Activated CD8-positive, alpha-beta memory T cell treated with anti-CD3 and anti-CD28 coated beads for 48 hours (primary cell): ENCODE measurements around the gene GNAO1.

Experiments used
- DNase-seq, 3 experiments: peaks; one replicate each; pipeline ENCODE4 v3.0.0-alpha.2; 2020; ENCODE audit warnings: low read depth in 2 of 3, low spot score in 2 of 3

GNAO1 gene

DNA sequence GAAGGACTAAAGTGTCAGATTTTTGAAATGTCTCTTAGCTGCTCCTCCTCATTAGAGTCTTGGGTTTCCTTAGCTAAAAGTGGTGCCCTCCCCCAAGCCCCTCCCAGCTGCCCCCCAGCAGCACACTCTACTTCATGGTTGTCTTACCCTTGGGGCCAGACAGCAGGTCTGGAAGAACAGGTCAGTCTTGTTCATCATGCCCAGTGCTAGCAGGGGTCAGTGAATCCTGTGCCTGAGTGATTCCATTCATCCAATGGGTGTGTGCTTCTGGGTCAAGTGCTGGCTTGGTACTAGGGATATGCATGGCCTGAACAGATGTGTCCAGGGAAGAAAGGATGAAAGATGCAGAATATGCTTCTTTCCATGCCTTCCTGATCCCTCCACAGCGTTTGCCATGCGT is 93.2 kb downstream of the GNAO1 start:
- DNase-seq: no peak

DNA sequence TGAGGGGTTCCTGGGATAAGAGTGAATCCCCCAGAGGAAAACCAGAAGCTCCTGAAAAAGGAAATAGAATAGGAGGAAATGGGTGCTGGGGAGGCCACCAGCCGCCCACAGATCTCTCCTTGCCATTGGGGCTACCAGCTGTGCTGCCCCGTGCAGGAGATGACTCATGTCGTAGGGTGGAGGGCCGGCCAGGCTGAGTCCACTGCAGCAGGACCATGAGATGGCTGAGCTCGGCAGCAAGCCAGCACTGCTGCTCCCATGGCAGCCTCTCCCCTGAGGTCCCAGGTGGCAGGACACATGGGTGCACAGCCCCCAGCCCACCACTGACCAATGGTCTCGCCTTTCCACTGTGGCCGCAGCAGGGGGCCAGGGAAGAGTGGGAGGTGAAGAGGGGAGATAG is 95.5 kb downstream of the GNAO1 start:
- no peak for DNase-seq

DNA sequence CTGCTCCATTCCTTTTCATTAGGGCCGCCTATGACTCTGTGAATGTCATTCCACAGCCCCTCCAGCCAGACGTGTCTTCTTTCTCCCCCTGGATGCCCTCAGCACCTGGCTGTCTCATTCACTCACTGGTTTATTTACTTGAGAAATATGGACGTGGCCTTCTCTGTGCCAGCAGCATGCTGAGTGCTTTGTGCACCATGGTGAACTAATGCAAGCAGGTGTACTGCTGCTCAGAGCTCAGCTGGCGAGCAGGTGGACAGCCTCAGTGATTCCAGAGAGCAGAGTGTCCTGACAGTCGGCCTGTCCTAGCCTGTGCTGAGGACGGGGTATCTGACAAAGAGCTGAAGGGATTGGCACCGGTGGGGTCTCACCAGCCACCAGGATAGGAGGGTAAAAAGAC is 96.7 kb downstream of the GNAO1 start:
- DNase-seq: no peak

DNA sequence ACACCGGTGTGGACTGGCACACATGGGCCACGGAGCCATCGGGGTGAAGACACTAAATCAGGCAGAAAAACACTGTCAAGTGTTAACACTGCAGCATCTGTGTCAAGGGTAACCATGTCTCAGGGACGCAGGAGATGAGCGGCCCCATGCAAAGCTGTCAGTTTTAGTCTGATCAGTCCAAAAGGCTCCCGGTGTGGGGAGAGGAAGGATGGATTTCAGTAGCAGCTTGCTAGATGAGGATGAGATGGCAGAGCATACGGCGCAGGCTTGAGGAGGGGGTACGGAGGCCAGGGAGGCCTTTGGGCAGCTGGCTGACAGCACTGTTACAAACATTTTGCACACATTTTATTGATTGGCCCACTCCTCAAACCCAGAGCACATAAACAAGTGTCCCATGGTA is 98.1 kb downstream of the GNAO1 start:
- no peak for DNase-seq

DNA sequence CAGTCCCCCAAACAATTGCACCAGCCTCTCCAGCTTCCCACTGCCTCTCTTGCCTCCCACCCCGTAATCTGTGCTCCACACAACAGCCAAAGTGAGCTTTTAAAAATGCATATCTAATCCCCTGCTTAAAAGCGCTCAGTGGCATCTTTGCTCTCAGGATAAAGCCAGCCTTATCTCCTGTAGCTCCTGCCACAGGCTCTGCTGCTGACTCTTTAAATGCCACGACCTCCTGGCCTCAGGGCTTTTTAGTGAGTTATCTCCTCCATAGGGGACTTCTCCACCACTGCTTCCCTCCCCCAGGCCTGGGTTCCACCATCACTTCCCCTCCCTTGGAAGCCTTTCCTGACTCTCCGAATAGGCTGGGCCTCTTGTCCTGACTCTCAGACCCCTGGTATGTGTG is 98.6 kb downstream of the GNAO1 start:
- no peak for DNase-seq

DNA sequence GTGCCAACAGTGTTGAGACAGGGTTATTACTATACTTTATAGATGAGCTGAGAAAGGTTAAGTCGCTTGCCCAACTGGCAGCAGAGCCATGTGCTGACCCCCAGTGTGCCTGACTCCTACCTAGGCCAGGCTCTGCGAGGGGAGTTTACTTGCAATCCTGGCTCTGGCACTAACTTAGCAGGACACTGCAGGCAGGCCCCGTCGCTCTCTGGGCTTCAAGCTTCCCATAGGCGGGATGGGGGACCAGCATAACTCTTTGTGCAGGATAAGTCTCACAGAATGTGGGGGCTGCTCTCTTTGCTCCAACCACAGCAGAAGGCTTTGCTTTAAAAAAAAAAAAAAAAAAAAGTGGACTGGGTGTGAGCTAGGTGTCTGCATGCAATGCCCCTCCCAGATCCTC is 102.7 kb downstream of the GNAO1 start:
- no peak for DNase-seq

DNA sequence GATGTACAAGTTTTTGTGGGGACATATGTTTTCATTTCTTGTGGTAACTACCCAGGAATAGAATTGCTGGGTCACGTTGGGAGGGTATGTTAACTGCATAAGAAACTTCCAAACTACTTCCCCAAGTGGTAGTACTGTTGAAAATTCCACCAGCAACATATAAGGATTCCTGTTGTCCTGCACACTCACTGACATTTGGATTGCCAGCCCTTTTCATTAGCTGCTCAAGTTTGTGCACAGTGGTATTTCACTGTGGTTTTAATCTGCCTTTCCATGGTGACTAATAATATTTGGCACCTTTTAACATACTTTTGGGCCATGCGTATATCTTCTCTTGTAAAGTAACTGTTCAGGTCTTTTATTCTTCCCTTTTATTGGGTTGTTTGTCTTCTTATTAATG is 103.3 kb downstream of the GNAO1 start:
- DNase-seq: no peak

DNA sequence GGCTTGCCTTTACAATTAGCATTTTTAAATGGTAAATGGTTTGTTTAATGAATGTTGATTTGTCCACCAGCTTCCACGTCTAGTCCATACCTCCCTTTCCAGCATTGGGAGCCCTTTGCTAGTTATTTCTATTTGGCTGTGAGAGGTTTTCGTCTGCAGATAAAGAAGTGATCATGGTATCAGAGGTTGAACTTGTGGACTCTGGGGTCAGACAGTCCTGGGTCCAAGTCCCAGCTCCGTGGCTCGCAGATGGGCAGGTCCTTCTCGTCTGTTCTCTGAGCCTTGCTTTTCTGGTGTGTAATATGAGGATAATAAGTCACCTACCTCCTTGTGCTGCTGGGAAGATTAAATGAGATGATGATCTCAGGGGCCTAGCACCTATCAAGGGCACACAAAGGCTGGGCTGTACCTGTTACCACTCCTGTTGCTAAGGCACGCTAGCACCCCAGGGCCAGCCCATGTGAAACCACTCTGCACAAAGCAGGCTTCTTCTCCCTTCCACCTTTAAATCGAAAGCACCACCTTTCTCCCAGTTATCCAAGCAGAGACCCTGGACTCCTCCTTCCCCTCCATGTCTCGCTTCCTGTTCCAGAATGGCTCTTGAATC is 103.9 kb downstream of the GNAO1 start:
- no peak for DNase-seq

DNA sequence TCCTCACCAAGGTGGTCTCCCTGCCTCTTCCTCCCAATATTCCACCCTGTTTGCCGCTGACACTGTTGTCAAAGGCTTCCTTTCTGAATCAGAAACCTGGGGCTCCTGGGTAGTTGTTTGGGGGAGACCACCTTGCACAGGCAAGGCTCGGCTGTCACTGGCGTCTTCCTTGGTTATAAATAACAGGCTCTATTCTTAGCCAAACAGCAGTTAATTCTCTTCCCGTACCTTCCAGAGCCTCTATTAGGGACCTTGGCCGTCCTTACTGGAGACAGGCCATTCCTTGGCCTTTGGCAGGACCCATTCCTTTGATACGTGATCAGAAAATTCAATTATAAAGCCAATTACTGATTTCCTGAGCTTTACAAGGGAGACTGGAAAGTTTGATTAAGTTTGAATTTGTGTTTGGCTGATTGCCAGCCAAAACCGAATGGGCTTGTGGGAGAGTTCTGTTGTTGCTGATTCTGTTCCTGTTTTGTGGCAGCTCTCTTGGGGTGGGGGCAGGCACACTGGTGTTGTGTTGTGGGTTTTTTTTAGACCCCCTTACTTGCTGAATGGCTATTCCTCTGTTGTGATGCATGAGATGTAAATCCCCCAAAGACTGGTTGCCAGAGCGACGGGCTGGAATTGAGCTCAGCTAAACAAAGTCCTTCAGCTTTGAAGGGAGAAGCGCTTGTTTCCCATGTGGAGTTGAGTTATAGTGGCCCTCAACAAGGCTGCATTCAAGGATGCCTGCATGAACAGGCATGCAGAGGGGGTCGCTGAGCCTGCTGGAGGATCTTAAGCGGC is 104.6 kb downstream of the GNAO1 start:
- DNase-seq: no peak

DNA sequence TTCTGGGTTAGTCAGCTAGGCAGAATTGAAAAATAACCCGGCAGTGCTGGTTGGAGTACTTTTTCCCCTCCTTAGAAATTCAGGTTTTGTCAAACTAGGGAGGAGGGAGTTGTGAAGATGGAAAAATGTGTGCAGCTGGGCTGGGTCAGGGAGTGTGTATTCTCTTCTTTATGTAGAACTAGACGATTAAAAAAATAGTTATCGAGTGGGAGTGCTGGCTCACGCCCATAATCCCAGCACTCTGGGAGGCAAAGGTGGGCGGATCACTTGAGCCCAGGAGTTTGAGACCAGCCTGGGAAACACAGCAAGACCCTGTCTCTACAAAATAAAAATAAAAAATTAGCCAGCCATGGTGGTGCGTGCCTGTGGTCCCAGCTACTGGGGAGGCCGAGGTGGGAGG is 106.4 kb downstream of the GNAO1 start:
- no peak for DNase-seq

DNA sequence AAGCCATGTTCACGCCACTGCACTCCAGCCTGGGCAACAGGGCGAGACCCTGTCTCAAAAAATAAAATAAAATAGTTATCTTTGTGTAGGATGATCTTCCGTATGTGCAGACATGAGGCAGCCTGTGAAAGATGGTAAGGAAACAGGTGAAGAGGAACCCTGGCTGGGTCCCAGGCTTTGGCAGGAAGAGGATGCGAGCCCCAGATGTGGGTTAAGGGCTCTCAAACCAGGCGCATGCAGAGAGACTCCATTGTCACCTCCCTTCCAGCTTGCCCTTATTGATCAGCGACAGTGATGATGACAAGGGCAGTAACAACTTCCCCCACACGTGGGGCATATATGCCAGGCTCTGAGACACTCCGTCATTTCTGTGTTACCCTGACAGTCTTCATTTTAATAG is 106.8 kb downstream of the GNAO1 start:
- no peak for DNase-seq

DNA sequence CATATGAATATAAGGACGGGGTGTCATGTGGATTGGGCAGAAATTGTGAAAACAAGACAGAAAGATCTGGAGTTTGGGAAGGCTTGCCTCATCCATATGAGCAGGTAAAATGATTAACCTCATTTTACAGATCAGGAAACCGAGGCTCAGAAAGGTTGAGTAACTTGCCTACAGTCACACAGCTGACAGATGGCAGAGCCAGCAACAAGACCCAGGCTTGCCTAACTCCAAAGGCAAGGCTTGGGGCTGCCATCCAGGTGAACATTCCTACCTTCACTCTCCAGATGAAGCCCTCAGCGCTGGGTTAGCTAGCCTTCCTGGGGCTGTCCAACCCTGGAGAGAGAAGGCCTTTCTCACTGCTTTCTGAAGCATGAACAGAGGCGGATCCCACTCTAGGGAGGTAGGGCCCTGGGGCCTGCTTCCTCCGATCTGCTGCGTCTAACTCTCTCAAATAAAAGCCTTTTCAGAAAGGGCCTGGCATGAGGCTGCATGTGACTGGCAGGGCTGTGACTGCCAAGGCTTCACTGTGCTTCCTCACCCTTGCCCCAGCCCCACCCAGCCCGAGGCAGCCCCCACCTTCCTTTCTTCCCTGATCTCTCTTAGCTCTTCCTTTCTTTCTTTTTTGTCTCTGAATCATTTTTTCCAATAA is 107.8 kb downstream of the GNAO1 start:
- DNase-seq: no peak

DNA sequence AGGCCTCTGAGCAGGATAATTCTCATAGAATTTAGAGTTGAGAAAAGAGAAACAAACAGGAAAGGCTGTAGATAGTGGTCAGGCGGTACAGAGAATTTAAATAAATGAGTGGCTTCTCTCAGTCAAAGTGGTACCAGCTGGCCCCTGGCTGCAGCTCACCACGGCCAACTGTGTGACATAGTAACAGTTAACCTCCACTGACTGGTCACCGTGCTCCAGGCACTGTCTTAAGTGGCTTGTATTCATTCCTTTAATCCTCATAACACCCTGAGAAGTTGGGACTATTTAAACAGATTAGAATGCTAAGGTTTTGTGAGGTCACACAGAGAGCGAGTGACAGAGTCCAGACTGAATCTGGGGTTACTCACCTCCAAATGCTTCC is 108.9 kb downstream of the GNAO1 start:
- DNase-seq: no peak

DNA sequence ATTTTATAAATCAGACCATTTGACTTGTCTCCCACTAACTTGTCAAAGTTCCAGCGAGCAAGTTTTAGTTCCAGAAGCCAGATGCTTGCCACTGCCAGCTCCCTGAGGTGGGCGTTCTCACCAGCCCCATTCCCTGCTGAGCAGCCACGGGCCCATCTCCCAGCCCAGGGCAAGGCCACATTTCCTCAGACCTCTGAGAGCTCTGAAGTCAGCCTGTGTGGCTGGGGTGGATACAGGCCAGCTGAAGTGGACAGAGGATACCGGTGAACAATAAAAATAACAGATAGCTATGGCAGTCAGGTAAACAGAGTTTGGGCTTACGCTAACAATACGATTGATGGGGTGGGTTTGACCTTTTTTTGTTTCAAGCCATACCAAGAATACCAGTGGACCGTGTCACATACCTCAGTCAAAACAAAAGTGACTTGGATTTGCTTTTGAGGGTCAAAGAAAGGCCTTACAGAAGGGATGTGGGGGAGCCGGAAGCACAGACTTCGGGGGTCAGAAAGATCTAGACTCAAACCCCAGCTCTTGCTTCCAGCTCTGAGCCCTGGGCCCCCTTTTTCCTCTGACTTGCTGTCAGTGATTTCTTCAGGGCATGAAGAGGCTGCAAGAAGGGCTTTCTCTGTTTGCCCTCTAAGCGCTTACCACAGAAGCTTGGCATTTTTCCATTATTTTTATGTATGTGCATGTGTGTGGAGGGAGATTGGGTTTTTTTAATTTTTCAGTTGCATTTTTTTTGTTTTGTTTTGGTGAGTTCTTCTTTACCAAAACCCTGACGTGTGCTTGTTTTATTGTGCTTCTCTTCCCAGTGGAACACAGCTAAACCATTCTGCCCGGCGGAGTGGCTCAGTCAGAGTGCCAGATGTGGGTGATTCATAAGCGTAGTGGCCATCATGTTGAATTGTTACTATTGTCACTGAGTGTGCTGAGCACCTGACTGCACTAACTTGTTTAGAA is 109.9 kb downstream of the GNAO1 start:
- no peak for DNase-seq

DNA sequence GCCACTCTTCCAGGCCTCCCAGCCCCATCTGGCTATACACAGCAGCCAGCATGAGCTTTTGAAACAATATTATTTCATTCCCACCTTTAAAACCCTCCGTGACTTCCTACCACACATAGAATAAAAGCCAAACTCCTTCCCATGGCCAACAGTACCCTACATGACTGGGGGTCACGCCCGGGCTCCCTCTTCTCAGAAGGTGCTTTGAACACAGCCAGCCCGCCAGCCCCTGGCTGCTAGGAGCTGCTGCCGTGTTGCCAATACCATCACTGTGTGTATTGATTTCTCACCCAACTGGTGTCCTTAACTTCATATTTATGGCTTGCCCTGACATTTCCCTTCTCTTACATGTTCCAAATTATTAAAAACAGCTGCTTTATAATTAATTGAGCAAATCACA is 111.2 kb downstream of the GNAO1 start:
- DNase-seq: no peak

DNA sequence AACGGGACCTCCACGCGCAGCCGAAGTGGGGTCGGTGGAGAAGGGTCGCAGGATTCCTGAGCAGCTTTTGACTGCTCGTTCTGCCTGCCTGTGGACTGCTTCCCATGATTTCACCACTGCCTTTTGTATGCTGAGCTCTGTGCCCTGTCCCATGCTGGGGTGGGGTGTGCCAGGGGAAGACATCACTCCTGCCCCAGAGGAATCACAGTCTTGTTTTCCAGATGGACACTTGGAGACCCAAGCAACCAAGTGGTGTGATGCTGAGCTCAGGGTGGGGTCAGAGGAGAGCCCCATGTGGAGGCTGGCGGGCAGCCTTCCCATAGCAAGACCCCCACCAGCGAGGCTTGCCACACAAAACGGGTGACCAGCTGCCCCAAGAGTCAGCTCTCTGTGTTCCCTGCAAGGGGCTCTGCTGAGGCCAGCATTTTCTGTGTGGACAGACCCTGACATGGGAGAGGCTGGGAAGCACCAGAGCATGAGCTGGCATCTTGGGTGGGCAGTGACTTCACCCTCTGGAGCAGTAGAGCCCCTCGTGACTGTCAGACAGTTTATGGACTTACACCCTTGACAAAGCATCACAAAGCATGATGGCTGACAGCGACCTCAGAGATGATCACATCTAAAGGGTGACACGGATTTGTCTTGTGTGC is 111.9 kb downstream of the GNAO1 start:
- DNase-seq: no peak

DNA sequence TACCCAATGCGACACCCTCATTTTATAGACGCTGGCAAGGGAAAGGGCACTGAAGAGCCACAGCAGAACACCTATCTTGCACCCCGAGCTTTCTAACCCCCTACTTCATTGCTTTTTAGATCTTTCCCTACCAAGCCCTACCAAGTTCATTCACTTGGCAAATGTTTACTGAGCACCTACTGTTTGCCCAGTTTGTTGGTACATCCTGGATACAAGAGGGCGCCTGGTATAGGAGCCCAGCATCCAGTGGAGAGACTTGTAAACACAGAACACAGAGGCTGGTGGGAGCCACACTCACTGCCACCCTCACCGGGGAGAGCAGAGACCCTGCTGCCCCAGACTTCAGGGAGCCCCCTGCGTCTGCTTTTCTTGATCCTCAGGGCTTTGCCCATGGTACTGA is 112.6 kb downstream of the GNAO1 start:
- no peak for DNase-seq

DNA sequence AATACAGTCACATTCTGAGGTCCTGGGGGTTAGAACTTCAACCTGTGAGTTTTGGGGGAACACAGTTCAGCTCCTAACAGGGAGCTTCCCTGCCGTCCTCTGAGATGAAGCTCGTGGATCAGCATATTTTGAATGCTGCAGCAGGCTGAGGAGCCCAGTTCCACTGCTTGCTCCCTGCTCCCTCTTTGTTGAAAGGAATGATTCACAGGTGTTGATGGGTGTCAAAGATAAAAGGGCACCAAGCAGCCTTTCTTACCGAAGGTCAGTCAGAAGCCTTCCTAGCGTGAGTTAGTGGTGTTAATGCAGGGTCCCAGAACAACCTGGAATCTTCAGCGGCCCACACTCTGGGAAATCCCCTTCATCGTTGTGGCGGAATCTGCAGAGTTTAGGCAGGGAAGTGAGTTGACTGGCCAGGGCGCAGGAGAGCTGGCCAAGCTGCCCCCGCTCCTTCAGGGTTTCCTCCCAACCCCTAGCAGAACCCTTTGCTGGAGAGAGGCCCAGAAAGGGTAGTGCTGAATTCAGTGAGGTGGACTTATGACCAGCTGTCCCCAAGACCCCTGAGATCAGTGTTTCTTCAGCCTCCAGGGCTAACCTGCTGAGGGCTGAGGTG is 114.8 kb downstream of the GNAO1 start:
- no peak for DNase-seq

DNA sequence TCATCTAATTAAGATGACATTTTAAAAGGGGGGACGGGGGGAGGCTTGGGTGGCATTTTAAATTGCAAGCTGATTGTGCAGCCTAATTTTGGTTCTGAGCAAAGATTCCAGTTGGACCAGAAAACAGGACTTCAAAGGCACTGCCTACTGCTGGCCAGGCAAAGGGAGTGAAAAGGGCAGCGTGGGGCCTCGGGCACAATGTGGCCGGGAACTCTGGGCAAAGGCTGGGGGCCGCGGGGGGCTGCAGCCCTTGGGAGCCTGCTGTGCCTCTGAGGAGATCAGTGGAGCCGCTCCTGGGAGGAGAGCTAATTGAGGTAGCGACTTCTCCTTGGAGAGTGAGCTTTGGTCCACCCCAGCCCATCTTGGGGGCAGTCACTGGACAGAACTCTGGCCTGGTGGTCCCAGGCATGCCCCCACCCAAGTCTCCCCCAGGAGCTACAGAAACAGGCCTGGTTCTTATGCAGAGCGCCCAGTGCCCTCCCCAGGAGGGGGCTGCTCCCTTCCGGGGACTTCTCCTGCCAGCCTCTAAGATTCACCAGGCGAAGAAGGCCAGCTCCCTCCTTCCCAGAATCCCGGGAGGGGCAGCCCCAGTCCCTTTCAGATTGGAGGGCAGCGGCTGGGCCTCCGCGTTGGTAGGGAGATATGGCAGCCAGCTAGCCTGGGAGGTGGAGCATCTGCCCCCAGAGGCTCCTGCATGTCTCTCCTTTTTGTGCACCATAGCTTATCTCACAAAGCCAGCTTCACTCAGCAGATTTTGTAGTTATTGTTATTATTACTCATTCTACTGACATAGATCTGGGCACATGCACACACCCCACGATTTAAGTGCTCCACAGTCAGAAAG is 115.6 kb downstream of the GNAO1 start:
- no peak for DNase-seq

DNA sequence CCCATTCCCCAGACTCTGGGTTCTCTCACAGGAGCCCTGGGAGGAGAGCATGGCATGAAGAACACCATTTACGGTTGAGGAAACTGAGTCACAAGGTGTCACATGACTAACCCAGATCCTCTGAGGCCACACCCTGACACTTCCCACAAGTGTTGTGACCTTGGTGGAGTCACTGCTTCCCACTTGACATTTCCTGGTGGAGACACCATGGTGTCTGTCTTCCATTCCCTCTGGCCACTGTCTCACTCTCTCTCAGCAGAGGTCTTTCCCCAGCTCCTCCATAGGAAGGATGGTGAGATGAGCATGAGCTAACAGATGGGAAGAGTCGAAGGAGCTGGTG is 116.2 kb downstream of the GNAO1 start:
- no peak for DNase-seq
